Tibial nerve (tissue), 4 donors: Measurements from ENCODE around the gene GRIK3. TPM values are rescaled to one million over a fixed set of nuclear protein-coding genes. Genes with fewer than 3 reads are reported as not detected.

Source experiments
- DNase-seq, 2 donors: peaks; one replicate each; pipeline ENCODE4 v3.0.0-alpha.2; 2019; ENCODE audit warnings: low spot score in 2 of 2
- H3K27ac ChIP-seq, 4 donors: fragments of 200-600 bp; sonication (generic) in 3 of 4; one replicate each; pipeline ENCODE4 v1.5.1; 2017 to 2019; ENCODE audit warnings: mild to moderate bottlenecking in 1 of 4
- H3K27me3 ChIP-seq, 2 donors: fragments of 200-600 bp; sonication (generic) in 1 of 2; one replicate each; pipeline versions ENCODE4 v1.5.1 to v1.6.0; 2017 to 2019
- H3K36me3 ChIP-seq, 3 donors: fragments of 200-600 bp; sonication (generic); one replicate each; pipeline ENCODE4 v1.5.1; 2018 to 2019
- H3K4me1 ChIP-seq, 4 donors: fragments of 200-600 bp; sonication (generic) in 3 of 4; one replicate each; pipeline ENCODE4 v1.5.1; 2017 to 2019
- H3K4me3 ChIP-seq, 4 donors: fragments of 200-600 bp; sonication (generic) in 3 of 4; one replicate each; pipeline ENCODE4 v1.5.1; 2017 to 2019; ENCODE audit warnings: mild to moderate bottlenecking in 1 of 4, moderate library complexity in 1 of 4
- H3K9me3 ChIP-seq, 4 donors: fragments of 200-600 bp; sonication (generic) in 3 of 4; one replicate each; pipeline ENCODE4 v1.5.1; 2017 to 2019
- CTCF ChIP-seq, 5 experiments: fragments of 200-600 bp in 3 of 5; fragments of 450-650 bp in 2 of 5; sonication (generic) in 3 of 5; IDR thresholded peaks; one replicate each; pipeline ENCODE4 v1.5.1; 2016 to 2019; ENCODE audit warnings: antibody characterized with exemption in 5 of 5, mild to moderate bottlenecking in 3 of 5, moderate library complexity in 2 of 5
- EP300 ChIP-seq, 2 donors: sonication (generic); formaldehyde crosslinking; IDR thresholded peaks; one replicate each; pipeline ENCODE4 v1.6.1; 2017; ENCODE audit warnings: antibody characterized with exemption in 2 of 2, mild to moderate bottlenecking in 1 of 2
- POLR2A ChIP-seq, 2 donors: fragments of 450-650 bp; IDR thresholded peaks; one replicate each; pipeline ENCODE4 v1.6.1; 2017; ENCODE audit warnings: antibody characterized with exemption in 2 of 2, mild to moderate bottlenecking in 2 of 2, moderate library complexity in 2 of 2
- WGBS, 2 donors: methylation state at CpG; one replicate each; pipeline ENCODE4 v1.1.5; 2018; 5-methylcytosine and 5-hydroxymethylcytosine counted together
- total RNA-seq, 4 donors: library from RNA; depleted of rRNA; stranded (reverse); fragments of >200 nt; gene quantifications; one replicate each; pipeline ENCODE4 v1.1.0, GENCODE V29; 2016

Gene GRIK3
- total RNA-seq, 4 donors from 2014 or later: 12.8 to 26.2 (median 21.7) TPM

- Histone ChIP-seq H3K4me1 (no peaks in the 10 kb centered on the region), H3K9me3 (no peaks in the 10 kb centered on the region), H3K27me3 (no peaks in the 10 kb centered on the region), H3K4me3 (no peak overlapping the region), H3K36me3 (peaks cover 0 to 10% (median 0%) of the 10 kb centered on the region in 3 donors), H3K27ac (no peak overlapping the region)
- DNase-seq: no peak
- TF ChIP-seq EP300 (IDR thresholded peaks at IDR 0.05): no peak
- no peak for TF ChIP-seq CTCF (IDR thresholded peaks at IDR 0.05)
- no peak for TF ChIP-seq POLR2A (IDR thresholded peaks at IDR 0.05)
- 79% methylated on average over 4 to 5 of the region's 5 CpGs for WGBS, 2 donors
These were observed 237.6 kb downstream of the GRIK3 start for GRCh38 chr1:36796733-36797132.

GRCh38 chr1:36796106-36796590, 238.2 kb downstream of the GRIK3 start:
- H3K9me3 ChIP-seq: no peaks in the 10 kb centered on the region
- H3K4me3 ChIP-seq: no peak overlapping the region
- DNase-seq: no peak
- WGBS, 2 donors: 85 to 87% methylated on average over 5 of the region's 5 CpGs
- H3K36me3 ChIP-seq: peaks cover 0 to 4% (median 0%) of the 10 kb centered on the region in 3 donors
- no peak overlapping the region for H3K27ac ChIP-seq
- H3K27me3 ChIP-seq: no peaks in the 10 kb centered on the region
- H3K4me1 ChIP-seq: no peaks in the 10 kb centered on the region
- TF ChIP-seq CTCF (IDR thresholded peaks at IDR 0.05) (no peak), POLR2A (IDR thresholded peaks at IDR 0.05) (no peak), EP300 (IDR thresholded peaks at IDR 0.05) (no peak)

- H3K27me3 ChIP-seq: no peaks in the 10 kb centered on the region
- 87 to 97% methylated on average over 3 of the region's 3 CpGs for WGBS, 2 donors
- no peaks in the 10 kb centered on the region for H3K4me1 ChIP-seq
- no peak overlapping the region for H3K4me3 ChIP-seq
- H3K27ac ChIP-seq: no peak overlapping the region
- H3K9me3 ChIP-seq: no peaks in the 10 kb centered on the region
- TF ChIP-seq CTCF (IDR thresholded peaks at IDR 0.05) (no peak), EP300 (IDR thresholded peaks at IDR 0.05) (no peak), POLR2A (IDR thresholded peaks at IDR 0.05) (no peak)
- no peak for DNase-seq
- H3K36me3 ChIP-seq: no peaks in the 10 kb centered on the region
These were observed 239.9 kb downstream of the GRIK3 start for GRCh38 chr1:36794460-36794859.

- no peaks in the 10 kb centered on the region for H3K36me3 ChIP-seq
- no peaks in the 10 kb centered on the region for H3K9me3 ChIP-seq
- no peaks in the 10 kb centered on the region for H3K27me3 ChIP-seq
- no peak overlapping the region for H3K4me3 ChIP-seq
- no peak for DNase-seq
- H3K27ac ChIP-seq: no peak overlapping the region
- no peaks in the 10 kb centered on the region for H3K4me1 ChIP-seq
- no peak for TF ChIP-seq POLR2A (IDR thresholded peaks at IDR 0.05)
These were observed 240.9 kb downstream of the GRIK3 start for GRCh38 chr1:36793452-36793851.

- Histone ChIP-seq H3K4me1 (no peaks in the 10 kb centered on the region), H3K36me3 (no peaks in the 10 kb centered on the region), H3K27ac (no peak overlapping the region), H3K27me3 (no peaks in the 10 kb centered on the region), H3K4me3 (no peak overlapping the region), H3K9me3 (no peaks in the 10 kb centered on the region)
- TF ChIP-seq POLR2A (IDR thresholded peaks at IDR 0.05): no peak
- TF ChIP-seq EP300 (IDR thresholded peaks at IDR 0.05): no peak
- TF ChIP-seq CTCF (IDR thresholded peaks at IDR 0.05): no peak
- DNase-seq: no peak
- 42 to 43% methylated on average over 8 of the region's 8 CpGs for WGBS, 2 donors
These were observed 242.0 kb downstream of the GRIK3 start for GRCh38 chr1:36792292-36792691.

GRCh38 chr1:36790191-36790590, 244.1 kb downstream of the GRIK3 start:
- TF ChIP-seq POLR2A (IDR thresholded peaks at IDR 0.05): no peak
- no peak for TF ChIP-seq EP300 (IDR thresholded peaks at IDR 0.05)
- TF ChIP-seq CTCF (IDR thresholded peaks at IDR 0.05): no peak
- no peaks in the 10 kb centered on the region for H3K27me3 ChIP-seq
- no peak overlapping the region for H3K27ac ChIP-seq
- no peaks in the 10 kb centered on the region for H3K4me1 ChIP-seq
- no peaks in the 10 kb centered on the region for H3K9me3 ChIP-seq
- 40 to 55% methylated on average over 10 of the region's 10 CpGs for WGBS, 2 donors
- DNase-seq: no peak
- H3K4me3 ChIP-seq: no peak overlapping the region
- no peaks in the 10 kb centered on the region for H3K36me3 ChIP-seq
